Measurements from ENCODE around the gene SIGLEC9.

SIGLEC9 gene

DNA sequence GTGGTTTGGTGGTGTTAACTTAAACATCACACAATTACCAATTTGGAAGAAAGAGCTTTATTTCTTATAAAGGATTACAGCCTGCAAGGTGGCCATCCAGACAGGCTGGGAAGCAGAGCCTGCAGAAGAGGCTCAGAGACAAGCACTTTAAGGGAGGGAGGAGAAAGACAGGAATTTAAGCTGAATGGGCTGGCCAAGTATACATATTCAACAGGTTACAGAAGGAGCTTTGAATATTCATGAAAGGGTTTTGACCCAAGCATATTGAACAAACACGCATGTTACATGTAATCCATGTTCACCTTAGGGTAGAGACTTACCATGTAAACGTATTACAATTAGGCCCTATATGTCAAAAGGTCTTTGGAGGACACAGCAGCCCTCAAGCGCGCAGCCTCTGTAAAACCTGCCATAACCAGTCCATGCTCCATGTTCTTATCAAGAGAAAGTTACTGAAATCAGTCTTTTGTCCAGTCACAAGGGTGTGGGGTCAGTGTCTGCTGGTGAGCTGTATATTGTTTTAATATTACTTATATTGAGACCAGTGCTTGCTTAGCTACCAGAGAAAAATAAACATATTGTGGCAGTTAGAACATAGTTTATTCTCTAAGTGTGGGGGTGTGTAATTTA, 37.3 kb downstream of the SIGLEC9 start:
- no peak overlapping the region for H3K4me3 ChIP-seq (ENCODE audit: low read depth, low read length)
- H3K4me1 ChIP-seq (ENCODE audit: control insufficient read depth, insufficient read depth, low read length): no peaks in the 10 kb centered on the region
- CTCF ChIA-PET: interaction anchor here (0.6 to 1.6 kb wide), 3 partner anchors 8 to 553 kb away, joined by 3 to 14 read pairs (median 3); no protein-coding TSS in a partner anchor
- no peaks in the 10 kb centered on the region for H3K36me3 ChIP-seq (ENCODE audit: control insufficient read depth in 2 of 2, insufficient read depth in 1 of 2, low read length in 2 of 2)
- H3K27ac ChIP-seq (ENCODE audit: extremely low read depth, low read depth, low read length): no peak overlapping the region
- no peaks in the 10 kb centered on the region for H3K9me3 ChIP-seq (ENCODE audit: control insufficient read depth, insufficient read depth, low read depth, low read length)
- POLR2A ChIA-PET: no interaction called here
- TF ChIP-seq, protein P1, sequence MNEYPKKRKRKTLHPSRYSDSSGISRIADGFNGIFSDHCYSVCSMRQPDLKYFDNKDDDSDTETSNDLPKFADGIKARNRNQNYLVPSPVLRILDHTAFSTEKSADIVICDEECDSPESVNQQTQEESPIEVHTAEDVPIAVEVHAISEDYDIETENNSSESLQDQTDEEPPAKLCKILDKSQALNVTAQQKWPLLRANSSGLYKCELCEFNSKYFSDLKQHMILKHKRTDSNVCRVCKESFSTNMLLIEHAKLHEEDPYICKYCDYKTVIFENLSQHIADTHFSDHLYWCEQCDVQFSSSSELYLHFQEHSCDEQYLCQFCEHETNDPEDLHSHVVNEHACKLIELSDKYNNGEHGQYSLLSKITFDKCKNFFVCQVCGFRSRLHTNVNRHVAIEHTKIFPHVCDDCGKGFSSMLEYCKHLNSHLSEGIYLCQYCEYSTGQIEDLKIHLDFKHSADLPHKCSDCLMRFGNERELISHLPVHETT (tag by site-specific recombination; IDR thresholded peaks at IDR 0.05): no peak
- TF ChIP-seq ZNF311 (tag by site-specific recombination; IDR thresholded peaks at IDR 0.05; ENCODE audit: borderline replicate concordance) (no peak), SCRT2 (tag by site-specific recombination; IDR thresholded peaks at IDR 0.05) (peak; percentile 68), ZNF175 (tag by site-specific recombination; IDR thresholded peaks at IDR 0.05) (no peak), ZNF777 (tag by site-specific recombination; IDR thresholded peaks at IDR 0.05; ENCODE audit: borderline replicate concordance) (no peak), SCRT1 (tag by site-specific recombination; IDR thresholded peaks at IDR 0.05; ENCODE audit: borderline replicate concordance) (0 out of 2 replicates have a peak, but pooled peaks have one; percentile 25)
- TF ChIP-seq, protein P2, sequence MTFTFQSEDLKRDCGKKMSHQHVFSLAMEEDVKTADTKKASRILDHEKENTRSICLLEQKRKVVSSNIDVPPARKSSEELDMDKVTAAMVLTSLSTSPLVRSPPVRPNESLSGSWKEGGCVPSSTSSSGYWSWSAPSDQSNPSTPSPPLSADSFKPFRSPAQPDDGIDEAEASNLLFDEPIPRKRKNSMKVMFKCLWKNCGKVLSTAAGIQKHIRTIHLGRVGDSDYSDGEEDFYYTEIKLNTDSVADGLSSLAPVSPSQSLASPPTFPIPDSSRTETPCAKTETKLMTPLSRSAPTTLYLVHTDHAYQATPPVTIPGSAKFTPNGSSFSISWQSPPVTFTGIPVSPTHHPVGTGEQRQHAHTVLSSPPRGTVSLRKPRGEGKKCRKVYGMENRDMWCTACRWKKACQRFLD (tag by site-specific recombination; IDR thresholded peaks at IDR 0.05): no peak

DNA sequence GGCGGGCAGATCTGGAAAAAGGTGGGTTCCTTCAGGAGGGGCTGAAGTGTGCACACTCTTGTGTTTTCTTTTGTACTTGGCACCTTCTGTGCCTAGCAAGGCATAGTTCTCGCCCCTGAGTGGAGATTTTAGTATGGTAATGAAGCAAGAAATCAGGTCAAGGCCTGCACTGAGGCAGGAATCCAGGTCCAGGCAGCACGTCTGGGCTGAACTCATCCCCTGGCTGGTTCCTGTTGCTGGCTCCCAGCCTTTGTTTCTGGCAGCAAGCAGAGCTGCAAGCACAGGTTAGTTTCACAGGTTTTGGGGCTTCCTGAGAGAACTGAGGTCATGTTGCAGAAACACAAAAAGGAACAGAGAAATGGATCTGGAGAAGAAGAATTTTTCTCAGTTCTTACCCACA, 38.6 kb downstream of the SIGLEC9 start:
- CTCF ChIA-PET: no interaction called here
- POLR2A ChIA-PET: no interaction called here
- H3K36me3 ChIP-seq (ENCODE audit: control insufficient read depth in 2 of 2, insufficient read depth in 1 of 2, low read length in 2 of 2): no peaks in the 10 kb centered on the region

DNA sequence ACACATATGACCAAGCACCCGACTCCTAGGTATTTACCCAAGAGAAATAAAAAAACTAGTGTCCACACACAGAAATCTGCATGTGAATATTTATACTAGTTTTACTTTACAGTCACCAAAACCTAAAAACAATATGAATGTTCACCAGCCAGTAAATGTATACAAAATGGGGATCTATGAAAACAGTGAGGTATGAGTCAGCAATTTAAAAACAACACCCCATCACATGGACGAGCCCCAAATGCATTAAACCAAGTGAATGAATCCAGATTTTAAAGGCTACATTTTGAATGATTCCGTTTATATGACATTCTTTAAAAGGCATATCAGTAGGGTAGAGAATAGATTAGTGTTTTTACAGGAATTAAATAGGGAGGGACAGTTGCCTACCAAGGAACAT, 39.5 kb downstream of the SIGLEC9 start:
- POLR2A ChIA-PET: no interaction called here
- H3K27ac ChIP-seq (ENCODE audit: extremely low read depth, low read depth, low read length): no peak overlapping the region
- no peaks in the 10 kb centered on the region for H3K9me3 ChIP-seq (ENCODE audit: control insufficient read depth, insufficient read depth, low read depth, low read length)
- no peaks in the 10 kb centered on the region; the same call in 1 of the 2 replicates for H3K4me1 ChIP-seq (ENCODE audit: control insufficient read depth, insufficient read depth, low read length)
- TF ChIP-seq, protein P3, sequence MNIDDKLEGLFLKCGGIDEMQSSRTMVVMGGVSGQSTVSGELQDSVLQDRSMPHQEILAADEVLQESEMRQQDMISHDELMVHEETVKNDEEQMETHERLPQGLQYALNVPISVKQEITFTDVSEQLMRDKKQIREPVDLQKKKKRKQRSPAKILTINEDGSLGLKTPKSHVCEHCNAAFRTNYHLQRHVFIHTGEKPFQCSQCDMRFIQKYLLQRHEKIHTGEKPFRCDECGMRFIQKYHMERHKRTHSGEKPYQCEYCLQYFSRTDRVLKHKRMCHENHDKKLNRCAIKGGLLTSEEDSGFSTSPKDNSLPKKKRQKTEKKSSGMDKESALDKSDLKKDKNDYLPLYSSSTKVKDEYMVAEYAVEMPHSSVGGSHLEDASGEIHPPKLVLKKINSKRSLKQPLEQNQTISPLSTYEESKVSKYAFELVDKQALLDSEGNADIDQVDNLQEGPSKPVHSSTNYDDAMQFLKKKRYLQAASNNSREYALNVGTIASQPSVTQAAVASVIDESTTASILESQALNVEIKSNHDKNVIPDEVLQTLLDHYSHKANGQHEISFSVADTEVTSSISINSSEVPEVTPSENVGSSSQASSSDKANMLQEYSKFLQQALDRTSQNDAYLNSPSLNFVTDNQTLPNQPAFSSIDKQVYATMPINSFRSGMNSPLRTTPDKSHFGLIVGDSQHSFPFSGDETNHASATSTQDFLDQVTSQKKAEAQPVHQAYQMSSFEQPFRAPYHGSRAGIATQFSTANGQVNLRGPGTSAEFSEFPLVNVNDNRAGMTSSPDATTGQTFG (tag by site-specific recombination; IDR thresholded peaks at IDR 0.05; ENCODE audit: borderline replicate concordance): no peak
- TF ChIP-seq, protein P4, sequence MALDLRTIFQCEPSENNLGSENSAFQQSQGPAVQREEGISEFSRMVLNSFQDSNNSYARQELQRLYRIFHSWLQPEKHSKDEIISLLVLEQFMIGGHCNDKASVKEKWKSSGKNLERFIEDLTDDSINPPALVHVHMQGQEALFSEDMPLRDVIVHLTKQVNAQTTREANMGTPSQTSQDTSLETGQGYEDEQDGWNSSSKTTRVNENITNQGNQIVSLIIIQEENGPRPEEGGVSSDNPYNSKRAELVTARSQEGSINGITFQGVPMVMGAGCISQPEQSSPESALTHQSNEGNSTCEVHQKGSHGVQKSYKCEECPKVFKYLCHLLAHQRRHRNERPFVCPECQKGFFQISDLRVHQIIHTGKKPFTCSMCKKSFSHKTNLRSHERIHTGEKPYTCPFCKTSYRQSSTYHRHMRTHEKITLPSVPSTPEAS (tag by site-specific recombination; IDR thresholded peaks at IDR 0.05): no peak
- TF ChIP-seq, protein P5, sequence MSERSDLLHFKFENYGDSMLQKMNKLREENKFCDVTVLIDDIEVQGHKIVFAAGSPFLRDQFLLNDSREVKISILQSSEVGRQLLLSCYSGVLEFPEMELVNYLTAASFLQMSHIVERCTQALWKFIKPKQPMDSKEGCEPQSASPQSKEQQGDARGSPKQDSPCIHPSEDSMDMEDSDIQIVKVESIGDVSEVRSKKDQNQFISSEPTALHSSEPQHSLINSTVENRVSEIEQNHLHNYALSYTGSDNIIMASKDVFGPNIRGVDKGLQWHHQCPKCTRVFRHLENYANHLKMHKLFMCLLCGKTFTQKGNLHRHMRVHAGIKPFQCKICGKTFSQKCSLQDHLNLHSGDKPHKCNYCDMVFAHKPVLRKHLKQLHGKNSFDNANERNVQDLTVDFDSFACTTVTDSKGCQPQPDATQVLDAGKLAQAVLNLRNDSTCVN (tag by site-specific recombination; optimal IDR thresholded peaks at IDR 0.05): no peak
- TF ChIP-seq GFI1B (tag by site-specific recombination; IDR thresholded peaks at IDR 0.05) (no peak), SP7 (tag by site-specific recombination; IDR thresholded peaks at IDR 0.05) (no peak), PRDM1 (tag by site-specific recombination; IDR thresholded peaks at IDR 0.05) (no peak), ZNF776 (tag by site-specific recombination; IDR thresholded peaks at IDR 0.05; ENCODE audit: borderline replicate concordance) (no peak), ZNF292 (tag by site-specific recombination; IDR thresholded peaks at IDR 0.05; ENCODE audit: borderline replicate concordance, low read depth) (no peak), ZFP69B (tag by site-specific recombination; IDR thresholded peaks at IDR 0.05) (no peak), ZNF112 (tag by site-specific recombination; IDR thresholded peaks at IDR 0.05) (no peak), RBAK (tag by site-specific recombination; IDR thresholded peaks at IDR 0.05) (no peak)
- H3K36me3 ChIP-seq (ENCODE audit: control insufficient read depth in 2 of 2, insufficient read depth in 1 of 2, low read length in 2 of 2): no peaks in the 10 kb centered on the region
- CTCF ChIA-PET: interaction anchor here (0.6 to 0.8 kb wide), 3 partner anchors 11 to 71 kb away, joined by 3 to 4 read pairs (median 3); no protein-coding TSS in a partner anchor
- H3K4me3 ChIP-seq (ENCODE audit: low read depth, low read length): no peak overlapping the region

More for the DNA sequence above, 38.6 kb downstream of the SIGLEC9 start:
- Histone ChIP-seq H3K9me3 (ENCODE audit: control insufficient read depth, insufficient read depth, low read depth, low read length) (no peaks in the 10 kb centered on the region), H3K4me3 (ENCODE audit: low read depth, low read length) (no peak overlapping the region), H3K4me1 (ENCODE audit: control insufficient read depth, insufficient read depth, low read length) (no peaks in the 10 kb centered on the region), H3K27ac (ENCODE audit: extremely low read depth, low read depth, low read length) (no peak overlapping the region)
- TF ChIP-seq ZNF23 (tag by site-specific recombination; IDR thresholded peaks at IDR 0.05; ENCODE audit: borderline replicate concordance) (no peak), ZNF366 (tag by site-specific recombination; conservative IDR thresholded peaks at IDR 0.05) (no peak)

Data from HEK293 (cell line).